RWPE1 (cell line): ENCODE measurements around the gene PCCA.

Source experiments
- CTCF ChIA-PET: fragments of 350-600 bp; sonication (Branson Sonifier 250); formaldehyde crosslinking; extraction: SDS; loops from one replicate; lab custom pipeline; 2021; lab: Yijun Ruan, JAX
- POLR2A ChIA-PET: fragments of 400-600 bp; formaldehyde crosslinking; extraction: SDS; loops from one replicate; lab custom pipeline; 2020; ENCODE audit warnings: antibody characterized with exemption; ENCODE audit not compliant: low non-redundant PET; lab: Yijun Ruan, JAX
- DNase-seq: peaks from one replicate; pipeline ENCODE4 v3.0.0; 2012; ENCODE audit warnings: low spot score
- H3K27ac ChIP-seq: fragments of 450-650 bp; 2 replicates; pipeline ENCODE4 v1.5.1; 2017
- CTCF ChIP-seq: fragments of 450-650 bp; conservative IDR thresholded peaks from 2 replicates; pipeline ENCODE4 v1.5.1; 2017; ENCODE audit warnings: low read depth, mild to moderate bottlenecking

Gene PCCA

GRCh38 chr13:100197591-100198365 lies 108.9 kb downstream of the PCCA start:
- DNase-seq = no peak
- no peak overlapping the region for H3K27ac ChIP-seq
- TF ChIP-seq CTCF = no peak
- POLR2A ChIA-PET = no interaction called here
- CTCF ChIA-PET = no interaction called here

GRCh38 chr13:100203696-100204367 lies 114.9 kb downstream of the PCCA start:
- H3K27ac ChIP-seq = no peak overlapping the region
- peak; percentile 10 for DNase-seq
- no peak for TF ChIP-seq CTCF
- POLR2A ChIA-PET = no interaction called here
- CTCF ChIA-PET = no interaction called here

DNA sequence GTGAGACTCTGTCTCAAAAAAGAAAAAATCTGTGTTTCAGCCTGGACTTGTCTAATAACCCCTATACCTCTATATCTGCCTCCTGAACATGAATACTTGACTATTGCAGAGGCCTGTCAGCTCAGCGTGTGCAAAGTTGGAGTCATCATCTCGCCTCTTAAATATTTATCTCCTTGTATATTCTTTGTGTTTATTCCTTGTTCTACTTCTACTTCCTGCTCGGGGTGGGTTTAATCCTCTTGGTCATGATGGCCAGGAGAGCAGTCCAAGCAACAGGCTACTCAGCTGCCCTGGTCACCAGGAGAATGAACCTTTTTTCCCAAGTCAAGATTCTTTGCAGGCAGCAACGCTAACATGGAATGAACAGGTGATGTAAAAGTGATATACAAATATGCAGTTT lies 119.1 kb downstream of the PCCA start:
- ChIA-PET CTCF (no interaction called here), POLR2A (no interaction called here)

DNA sequence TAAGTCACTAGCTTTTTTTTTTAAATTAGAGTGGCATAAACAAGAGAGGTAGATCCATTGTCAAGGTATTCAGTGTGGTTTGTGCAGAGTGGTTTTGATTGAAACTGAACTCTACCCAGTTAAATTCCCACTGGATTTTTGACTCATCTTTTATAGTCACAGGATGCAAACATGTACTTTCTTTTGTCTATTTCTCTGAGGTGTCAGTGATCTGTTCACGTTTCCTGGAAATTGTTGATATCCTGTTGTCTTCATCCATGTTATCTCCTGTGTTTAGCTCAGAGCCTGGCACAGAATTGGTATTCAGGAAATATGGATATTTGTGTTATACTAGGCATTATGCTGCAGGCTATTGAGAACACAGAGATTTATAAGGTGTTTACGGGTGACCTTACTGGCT lies 119.7 kb downstream of the PCCA start:
- no peak for DNase-seq
- ChIA-PET CTCF (interaction anchor here (1.1 kb wide), 1 partner anchor 552 kb away, joined by 3 read pairs; no protein-coding TSS in a partner anchor), POLR2A (no interaction called here)
- TF ChIP-seq CTCF = no peak
- no peak overlapping the region for H3K27ac ChIP-seq

More for the DNA sequence above, 119.1 kb downstream of the PCCA start:
- DNase-seq = no peak
- no peak for TF ChIP-seq CTCF
- H3K27ac ChIP-seq = no peak overlapping the region

DNA sequence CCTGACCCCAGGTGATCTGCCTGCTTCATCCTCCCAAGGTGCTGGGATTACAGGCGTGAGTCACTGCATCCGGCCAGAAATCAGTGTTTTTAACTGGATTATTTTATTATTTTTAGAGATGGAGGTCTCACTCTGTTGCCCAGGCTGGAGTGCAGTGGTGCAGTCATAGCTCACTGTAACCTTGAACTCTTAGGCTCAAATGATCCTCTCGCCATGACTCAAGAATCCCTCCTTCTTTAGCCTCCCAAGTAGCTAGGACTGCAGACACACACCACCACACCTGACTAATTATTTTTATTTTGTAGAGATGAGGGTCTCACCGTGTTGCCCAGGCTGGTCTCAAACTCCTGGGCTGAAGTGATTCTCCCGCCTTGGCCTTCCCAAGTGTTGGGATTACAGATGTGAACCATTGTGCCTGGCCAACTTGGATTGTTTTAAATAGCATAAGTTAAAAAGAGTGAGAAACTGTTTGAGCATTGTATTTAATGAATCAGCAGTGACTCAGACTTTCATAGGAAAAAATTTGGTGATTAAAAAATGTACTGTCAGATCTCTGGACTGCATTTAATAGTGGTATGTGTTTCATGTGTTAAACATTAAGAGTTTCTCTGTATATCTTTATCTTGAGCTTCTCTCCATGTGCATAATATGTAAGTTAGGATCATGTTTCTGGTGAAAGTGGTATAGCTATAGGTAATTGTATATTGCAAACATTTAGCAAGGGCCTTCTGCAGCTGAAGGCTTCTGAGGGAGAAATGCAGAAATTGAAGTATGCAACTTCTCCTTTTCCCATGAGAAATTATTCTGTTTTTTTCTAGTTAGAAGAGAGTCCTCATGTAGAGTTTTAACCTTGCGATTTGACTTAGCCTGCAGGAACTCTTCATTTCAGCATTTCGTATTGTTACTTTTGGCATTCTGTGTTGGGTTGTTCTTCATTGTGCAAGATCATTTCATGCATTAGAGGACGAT lies 121.2 kb downstream of the PCCA start:
- peak overlapping the region; percentile 54 for H3K27ac ChIP-seq
- TF ChIP-seq CTCF = no peak
- DNase-seq = peak; percentile 41
- ChIA-PET POLR2A (interaction anchor here (0.7 kb wide), 1 partner anchor 315 kb away, joined by 3 read pairs; no protein-coding TSS in a partner anchor), CTCF (interaction anchor here (1.1 kb wide), 1 partner anchor 554 kb away, joined by 3 read pairs; no protein-coding TSS in a partner anchor)
